ENCODE results near the gene CREBRF.

DNA sequence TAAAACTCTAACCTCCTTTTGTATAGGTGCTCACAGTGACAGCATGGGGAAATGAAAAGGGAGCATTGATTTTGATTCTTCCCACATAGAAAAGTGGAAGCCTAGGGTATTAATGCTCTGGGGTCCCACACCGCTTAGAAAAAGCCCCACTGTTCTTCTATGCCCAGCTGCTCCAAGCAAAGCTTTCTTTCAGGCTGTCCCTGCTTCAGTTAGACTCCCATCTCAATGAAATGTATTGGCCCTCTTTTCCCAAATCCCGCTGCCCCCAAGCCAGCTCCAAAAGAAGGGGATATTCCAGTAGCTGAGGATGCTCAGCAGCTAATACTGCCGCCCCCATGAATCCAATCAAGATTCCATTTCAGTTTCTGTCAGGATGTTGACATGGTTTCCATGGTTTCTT, 17.0 kb upstream of the CREBRF start:
- no peak for TF ChIP-seq EP300 (IDR thresholded peaks at IDR 0.05)
- TF ChIP-seq, protein P1, sequence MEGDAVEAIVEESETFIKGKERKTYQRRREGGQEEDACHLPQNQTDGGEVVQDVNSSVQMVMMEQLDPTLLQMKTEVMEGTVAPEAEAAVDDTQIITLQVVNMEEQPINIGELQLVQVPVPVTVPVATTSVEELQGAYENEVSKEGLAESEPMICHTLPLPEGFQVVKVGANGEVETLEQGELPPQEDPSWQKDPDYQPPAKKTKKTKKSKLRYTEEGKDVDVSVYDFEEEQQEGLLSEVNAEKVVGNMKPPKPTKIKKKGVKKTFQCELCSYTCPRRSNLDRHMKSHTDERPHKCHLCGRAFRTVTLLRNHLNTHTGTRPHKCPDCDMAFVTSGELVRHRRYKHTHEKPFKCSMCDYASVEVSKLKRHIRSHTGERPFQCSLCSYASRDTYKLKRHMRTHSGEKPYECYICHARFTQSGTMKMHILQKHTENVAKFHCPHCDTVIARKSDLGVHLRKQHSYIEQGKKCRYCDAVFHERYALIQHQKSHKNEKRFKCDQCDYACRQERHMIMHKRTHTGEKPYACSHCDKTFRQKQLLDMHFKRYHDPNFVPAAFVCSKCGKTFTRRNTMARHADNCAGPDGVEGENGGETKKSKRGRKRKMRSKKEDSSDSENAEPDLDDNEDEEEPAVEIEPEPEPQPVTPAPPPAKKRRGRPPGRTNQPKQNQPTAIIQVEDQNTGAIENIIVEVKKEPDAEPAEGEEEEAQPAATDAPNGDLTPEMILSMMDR (IDR thresholded peaks at IDR 0.05) = no peak
- TF ChIP-seq POLR2A (IDR thresholded peaks at IDR 0.05) = no peak
- TF ChIP-seq POLR2AphosphoS5 (IDR thresholded peaks at IDR 0.05) = no peak

All from sigmoid colon (tissue), 4 donors.